ENCODE data around the gene HID1. TPM values are rescaled to one million over a fixed set of nuclear protein-coding genes. Genes with fewer than 3 reads are reported as not detected.
"Not testable (repeated sequence)": the region's sequence is repeated elsewhere in the genome, so short reads cannot be mapped to it uniquely, and the experiment has no call there.

The HID1 gene, protein sequence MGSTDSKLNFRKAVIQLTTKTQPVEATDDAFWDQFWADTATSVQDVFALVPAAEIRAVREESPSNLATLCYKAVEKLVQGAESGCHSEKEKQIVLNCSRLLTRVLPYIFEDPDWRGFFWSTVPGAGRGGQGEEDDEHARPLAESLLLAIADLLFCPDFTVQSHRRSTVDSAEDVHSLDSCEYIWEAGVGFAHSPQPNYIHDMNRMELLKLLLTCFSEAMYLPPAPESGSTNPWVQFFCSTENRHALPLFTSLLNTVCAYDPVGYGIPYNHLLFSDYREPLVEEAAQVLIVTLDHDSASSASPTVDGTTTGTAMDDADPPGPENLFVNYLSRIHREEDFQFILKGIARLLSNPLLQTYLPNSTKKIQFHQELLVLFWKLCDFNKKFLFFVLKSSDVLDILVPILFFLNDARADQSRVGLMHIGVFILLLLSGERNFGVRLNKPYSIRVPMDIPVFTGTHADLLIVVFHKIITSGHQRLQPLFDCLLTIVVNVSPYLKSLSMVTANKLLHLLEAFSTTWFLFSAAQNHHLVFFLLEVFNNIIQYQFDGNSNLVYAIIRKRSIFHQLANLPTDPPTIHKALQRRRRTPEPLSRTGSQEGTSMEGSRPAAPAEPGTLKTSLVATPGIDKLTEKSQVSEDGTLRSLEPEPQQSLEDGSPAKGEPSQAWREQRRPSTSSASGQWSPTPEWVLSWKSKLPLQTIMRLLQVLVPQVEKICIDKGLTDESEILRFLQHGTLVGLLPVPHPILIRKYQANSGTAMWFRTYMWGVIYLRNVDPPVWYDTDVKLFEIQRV
- 23.1 and 30.6 TPM in 2 replicates for total RNA-seq

DNA sequence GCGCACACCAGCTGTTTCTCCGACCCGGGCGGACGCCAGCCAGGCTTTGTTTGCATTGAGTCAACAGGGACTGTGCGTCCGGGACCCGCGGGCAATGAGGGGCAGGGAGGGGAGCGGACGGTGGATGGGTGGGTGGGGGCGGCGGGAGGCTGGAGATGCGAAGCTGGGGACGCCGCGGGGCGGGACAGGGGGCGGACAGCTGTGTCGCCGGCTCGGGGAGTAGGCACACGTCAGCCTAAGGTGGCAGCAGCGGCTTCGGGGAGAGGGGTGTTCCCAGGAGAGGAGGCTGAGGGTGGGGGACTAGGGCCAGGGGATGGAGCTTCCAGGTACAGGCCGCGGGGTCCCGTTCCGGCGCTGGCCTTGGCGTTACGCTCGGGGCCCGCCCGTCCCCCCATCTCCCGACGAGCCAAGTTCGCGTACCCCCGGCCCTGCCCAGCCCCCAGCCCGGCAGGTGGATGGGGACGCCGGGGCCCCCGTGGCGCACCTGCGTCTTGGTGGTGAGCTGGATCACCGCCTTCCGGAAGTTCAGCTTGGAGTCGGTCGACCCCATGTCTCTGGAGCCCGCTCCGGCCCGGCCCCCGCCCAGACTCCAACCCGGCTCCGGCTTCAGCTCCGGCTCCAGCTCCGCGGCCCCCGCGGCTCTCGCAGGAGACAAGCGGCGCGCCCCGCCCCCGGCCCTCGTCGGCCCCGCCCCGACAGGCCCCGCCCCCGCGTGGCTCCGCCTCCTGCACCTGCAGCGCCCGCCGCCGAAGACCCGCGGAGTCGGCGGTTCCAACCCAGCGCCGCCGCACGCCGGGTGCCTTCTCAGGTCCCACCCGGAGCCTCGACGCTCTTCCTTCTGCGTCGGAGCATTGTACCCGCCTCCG, at the start of gene HID1:
TSS of gene HID1 (minus strand) at position 653 of the 866 bp plus-strand sequence. CDS start at position 550, 103 bp downstream.
- DNase-seq (ENCODE audit: extremely low read depth, low read depth, low spot score): no peak

DNA sequence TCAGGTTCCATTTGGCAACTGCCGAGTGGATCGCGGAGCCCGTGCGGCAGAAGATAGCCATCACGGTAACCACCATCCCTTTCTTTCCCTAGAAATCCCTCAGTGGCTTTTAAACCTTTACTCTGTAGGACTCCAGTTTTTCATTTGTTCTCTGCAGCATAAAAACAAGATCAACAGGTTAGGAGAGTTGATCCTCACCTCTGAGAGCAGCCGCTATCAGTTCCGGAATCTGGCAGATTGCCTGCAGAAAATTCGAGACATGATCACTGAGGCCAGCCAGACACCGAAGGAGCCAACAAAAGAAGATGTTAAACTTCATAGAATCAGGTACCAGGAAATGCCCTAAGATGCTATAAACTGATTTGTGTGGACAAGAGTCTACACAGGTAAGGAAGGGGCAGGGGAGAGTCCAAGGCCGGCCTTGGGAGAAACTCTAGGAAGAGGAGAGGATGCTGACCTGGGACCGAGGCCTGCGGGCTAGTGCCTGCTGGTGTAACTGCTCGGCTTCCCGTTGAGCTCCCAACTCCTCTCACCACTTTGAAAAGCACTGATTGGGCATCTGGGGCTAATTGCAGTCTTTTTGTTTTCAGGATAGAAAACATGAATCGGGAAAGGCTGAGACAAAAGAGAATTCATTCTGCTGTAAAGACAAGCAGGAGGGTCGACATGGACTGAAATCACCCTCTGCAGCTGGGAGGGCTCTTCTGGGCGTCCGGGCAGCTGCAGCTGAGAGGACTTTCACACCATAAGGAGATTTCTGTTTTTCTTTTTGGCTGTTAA, 48.0 kb upstream of the HID1 start:
- DNase-seq (ENCODE audit: extremely low read depth, low read depth, low spot score): no peak

DNA sequence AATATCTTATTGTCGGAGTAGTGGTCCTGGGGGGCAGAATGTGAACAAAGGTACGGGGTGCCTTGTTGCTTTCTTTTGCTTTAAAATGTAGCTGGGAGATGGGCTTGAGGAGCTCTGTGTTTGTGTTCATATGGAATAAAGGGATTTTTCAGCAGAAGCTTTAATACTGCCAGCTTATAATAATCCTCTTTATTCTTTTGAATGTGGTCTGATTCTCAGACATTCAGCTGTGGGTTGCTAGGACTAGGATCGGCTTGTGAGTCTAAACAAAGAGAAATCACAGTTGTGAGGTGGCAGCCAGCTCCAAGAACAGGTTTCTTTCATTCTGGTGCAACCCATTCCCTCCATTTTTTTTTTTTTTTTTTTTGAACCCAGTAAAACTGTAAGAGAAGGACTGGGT, 47.2 kb upstream of the HID1 start:
- DNase-seq (ENCODE audit: extremely low read depth, low read depth, low spot score): no peak

DNA sequence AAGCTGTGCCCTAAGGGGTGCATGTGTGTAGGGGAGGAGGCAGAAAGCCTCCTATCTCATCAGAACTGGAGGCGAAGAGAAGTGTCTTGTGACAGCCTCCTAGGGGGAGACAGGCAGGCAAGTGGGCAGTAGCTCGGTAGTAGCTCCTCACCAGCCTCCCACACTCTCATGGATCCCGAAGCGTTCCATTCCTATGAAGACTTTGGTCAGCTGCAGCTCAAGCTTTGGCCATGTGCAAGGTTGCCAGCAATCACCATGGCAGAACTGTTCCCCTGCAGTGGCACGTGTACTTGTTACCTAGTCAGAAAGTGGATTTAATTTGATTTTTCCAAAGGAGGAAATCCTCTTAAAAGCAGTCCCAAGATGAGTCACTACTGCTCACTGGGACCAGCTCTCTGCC, 46.6 kb upstream of the HID1 start:
- DNase-seq (ENCODE audit: extremely low read depth, low read depth, low spot score): no peak

DNA sequence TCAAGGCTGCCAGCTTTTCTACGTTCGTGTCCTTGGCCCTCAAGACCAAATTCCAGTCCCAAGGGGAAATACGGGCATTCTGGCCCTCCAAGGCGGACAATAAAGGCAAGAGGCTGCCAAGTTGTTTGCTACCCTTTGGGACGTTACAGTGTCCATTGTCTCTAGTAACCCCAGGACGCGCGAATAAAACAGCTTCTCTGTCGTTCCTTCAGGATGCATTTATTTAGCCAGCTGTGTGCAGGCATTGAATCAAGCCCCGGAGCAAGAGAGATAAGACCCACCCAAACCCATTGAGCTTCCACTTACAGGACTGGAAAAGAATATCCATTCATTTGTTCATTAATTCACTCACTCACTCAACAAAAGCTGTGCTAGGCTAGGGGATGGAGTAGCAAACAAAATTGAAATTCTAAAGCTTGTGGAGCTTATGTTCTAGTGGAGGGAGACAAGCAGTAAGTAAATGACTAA, 40.6 kb upstream of the HID1 start:
- DNase-seq (ENCODE audit: extremely low read depth, low read depth, low spot score): no peak

DNA sequence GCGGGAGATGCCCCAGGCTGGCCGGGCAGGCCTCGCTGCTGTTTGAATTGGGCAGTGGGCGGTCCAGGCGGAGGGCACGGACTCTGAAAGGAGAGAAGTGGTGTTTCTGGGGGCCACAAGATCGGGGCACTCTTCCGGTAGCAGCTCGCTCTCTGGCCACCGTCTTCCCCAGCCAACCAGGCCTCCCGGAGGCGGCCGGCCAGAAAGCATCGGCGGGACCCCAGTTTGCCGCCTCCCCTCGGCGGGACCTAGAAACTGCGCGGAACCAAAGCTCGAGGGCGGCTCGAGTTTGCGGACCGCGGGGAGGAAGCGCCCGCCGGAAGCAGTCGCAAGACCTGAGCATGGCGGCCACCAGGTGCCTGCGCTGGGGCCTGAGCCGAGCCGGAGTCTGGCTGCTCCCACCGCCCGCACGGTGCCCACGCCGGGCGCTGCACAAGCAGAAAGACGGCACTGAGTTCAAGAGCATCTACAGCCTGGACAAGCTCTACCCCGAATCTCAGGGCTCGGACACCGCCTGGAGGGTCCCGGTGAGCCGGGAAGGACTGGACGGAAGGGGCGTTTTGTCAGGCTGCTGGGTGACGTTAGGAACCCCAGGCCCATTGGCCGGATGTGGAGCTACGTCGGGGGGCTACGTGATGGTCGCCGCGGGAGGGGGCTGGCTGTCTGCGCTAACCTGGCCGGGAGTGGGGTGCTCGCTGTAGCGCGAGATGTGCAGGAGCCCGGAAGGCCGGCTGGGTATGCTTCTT, 40.0 kb upstream of the HID1 start, which contains the start of gene MRPL58:
TSS of gene MRPL58 (plus strand) at position 325 of the 746 bp plus-strand sequence. CDS start at position 342, 17 bp downstream.
- no peak for DNase-seq (ENCODE audit: extremely low read depth, low read depth, low spot score)

DNA sequence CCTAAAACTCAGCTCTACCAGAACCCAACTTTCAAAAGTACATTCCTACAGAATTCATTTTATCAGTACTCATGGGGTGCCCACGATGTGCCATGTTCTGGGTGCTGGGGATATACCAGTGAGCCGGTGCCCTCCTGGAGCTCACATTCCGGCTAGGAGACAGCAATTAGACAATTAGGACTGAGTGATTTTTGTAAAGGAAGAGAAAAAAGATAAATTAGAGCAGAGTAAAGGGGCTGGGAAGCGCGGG, 39.5 kb upstream of the HID1 start:
- no peak for DNase-seq (ENCODE audit: extremely low read depth, low read depth, low spot score)

DNA sequence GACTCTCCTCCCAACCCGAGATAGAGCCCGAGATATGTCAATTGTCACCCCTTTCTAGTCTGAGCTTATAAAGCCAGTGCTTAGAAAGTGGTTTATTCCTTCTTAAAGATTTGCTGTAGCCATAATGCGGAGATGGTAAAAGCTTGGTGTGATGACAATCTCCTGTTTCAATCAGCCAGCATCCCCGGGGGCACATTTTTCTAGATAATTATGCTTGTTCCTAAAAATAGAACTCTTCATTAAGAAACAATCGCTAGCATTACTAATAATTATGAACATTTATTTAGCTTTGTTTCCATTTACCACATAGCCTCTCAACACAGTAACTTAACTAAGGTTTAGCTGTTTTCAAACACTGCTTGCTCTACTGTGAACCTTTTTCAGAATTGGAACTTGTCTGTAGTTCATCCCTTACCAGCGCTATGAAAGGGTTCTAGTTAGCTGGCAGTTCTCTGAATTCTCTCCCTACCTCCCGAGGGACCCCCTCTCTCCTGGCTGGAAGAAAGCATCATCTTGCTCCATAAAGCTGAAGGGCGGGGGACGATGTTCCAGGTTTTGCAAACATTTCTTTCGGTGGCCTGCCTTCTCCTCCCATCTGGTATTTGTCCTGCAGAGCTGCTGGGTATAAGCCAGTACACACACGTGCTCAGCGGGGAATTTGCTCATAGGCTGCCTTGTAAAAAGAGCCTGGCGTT, 39.0 kb upstream of the HID1 start:
- DNase-seq (ENCODE audit: extremely low read depth, low read depth, low spot score): no peak

DNA sequence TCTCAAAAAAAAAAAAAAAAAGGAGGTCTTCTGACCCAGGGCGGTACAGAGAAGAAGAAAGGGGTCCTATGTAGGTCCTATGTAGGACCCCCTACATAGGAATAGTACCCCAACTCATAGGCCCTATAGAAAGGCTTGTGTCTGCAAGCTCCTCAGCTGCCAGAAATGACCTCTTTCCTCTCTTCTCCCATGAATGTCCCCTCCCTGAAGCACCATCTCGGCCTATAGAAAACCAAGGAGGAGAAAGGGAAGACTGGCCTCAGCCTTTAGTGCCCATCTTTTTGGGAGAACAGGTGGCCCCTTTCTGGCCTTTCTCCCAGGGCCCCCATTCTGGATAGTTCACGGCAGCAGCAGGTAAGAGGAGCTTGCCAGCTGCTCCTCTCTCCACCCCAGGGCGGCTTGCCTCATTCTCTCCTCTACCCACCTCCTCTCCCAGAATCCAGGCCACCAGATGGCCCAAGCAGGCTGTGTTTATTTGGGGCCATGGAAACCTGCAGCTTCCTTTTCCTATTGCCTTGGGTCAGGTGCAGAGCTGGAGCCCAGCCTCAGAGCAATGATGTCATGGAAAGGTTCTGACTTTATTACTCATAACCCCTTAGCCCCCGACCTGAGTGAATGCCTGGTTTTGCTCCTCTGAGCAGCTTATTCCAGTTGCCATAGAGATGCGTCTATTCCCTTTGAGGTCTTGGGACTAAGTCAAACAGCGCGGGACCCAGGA, 38.3 kb upstream of the HID1 start:
- DNase-seq (ENCODE audit: extremely low read depth, low read depth, low spot score): no peak

DNA sequence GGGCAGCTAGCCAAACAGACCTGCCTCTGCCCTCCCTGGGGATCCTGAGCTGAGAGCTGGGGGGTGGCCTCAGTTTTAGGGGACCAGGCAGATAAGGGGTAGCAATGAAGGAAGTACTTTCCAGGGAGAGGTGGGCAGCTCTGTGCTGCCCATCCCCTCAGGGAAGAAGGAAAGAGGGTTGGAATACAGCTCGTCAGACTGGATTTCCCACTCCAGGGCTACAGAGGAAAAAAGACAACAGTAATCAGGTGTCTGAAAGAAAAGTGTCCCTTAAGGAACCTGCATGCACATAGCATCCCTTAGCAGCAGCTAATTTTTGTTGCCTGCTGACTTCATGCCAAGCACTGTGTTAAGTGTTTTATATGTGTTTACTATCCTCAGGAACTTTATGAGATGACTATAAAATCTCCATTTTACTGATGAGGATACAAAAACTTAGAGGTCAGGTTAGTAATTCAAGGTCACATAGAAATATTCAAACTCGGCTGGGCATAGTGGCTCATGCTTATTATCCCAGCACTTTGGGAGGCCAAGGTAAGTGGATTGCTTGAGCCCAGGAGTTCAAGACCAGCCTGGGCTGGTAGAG, 36.7 kb upstream of the HID1 start:
- DNase-seq (ENCODE audit: extremely low read depth, low read depth, low spot score): no peak

DNA sequence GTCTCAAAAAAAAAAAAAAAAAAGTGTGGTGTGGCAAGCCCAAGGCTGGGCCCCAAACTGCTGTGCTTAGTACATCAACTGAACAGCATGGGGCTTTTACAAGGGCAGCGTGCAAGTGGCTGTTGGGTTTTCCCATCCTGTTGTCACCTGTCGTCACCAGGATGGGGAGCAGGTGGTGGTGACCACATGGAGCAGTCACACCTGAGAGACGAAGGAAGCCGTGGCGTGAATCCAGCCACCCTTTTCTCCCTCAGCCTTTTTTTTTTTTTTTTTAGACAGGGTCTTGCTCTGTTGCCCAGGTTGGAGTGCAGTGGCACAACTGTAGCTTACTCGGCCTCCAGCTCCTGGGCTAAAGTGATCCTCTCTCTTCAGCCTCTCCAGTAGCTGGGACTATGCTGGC, 35.8 kb upstream of the HID1 start:
- no peak for DNase-seq (ENCODE audit: extremely low read depth, low read depth, low spot score)

DNA sequence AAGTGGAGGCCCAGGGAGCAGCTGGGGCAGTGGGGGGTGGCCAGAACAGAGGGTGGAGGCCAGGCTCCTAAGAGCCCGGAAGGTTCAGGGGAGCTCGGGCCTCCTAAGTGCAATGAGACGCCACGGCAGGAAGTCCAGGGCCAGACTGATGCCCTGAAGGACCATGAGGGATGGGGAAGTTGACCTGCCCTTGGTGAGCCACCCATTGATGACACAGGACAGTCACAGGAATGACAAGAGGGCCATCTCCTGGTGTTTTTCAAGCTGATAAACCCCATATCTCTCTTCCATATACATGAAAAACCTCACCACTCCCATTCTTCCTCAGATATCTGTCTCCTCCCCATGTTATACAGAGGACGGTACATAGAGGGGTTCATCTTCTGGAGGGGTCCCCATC, 34.1 kb upstream of the HID1 start:
- DNase-seq (ENCODE audit: extremely low read depth, low read depth, low spot score): no peak

DNA sequence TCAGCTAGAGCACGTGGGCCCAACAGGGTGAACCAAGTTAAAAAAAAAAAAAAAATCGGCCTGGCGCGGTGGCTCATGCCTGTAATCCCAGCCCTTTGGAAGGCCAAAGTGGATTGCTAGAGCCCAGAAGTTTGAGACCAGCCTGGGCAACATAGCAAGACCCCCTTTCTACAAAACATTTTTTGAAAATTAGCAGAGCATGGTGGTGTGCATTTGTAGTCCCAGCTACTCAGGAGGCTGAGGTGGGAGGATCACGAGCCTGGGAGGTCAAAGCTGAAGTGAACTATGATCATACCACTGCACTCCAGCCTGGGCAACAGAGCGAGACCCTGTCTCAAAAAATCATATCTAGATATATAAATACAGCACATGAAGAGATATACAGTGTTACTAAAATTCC, 33.5 kb upstream of the HID1 start:
- not testable (repeated sequence) for DNase-seq (ENCODE audit: extremely low read depth, low read depth, low spot score)

DNA sequence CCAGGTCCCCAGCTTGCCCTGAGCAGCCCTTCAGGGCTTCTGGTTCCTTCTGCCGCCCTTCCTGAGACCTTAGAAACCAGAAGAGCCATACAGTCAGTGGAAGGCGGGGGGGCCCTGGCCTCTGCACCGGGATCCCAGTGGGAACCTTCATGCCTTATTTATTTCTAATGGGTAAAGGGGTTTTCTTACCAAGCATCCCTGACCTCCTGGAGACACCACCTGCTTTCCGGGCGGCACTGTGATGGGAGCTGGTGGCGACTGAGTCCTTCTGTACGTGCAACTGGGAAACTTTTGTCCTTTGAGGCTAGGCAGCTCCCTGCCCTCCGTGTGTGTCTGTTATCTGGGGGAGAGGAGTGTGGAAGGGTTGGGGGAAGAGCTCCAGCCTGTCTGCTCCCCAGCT, 32.7 kb upstream of the HID1 start:
- DNase-seq (ENCODE audit: extremely low read depth, low read depth, low spot score): no peak

DNA sequence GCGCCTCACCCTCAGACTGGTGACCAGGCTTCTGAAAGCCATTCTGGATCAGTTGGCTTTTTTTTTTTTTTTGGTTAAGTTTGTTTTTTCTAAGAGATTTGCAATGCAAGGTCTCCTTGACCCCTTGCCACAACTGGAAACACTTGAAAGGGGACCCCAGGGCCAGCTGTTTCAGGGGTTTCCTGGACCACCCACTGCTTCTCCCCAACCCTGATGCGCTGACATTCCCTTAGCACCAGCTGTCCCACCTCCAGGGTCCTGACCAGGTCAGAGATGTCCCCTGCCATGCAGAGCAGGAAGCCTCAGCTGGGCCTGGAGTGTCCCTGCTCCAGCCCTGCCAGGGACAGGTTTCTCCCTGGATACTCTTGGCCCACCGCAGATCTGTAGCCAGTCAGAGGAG, 31.8 kb upstream of the HID1 start:
- no peak for DNase-seq (ENCODE audit: extremely low read depth, low read depth, low spot score)

DNA sequence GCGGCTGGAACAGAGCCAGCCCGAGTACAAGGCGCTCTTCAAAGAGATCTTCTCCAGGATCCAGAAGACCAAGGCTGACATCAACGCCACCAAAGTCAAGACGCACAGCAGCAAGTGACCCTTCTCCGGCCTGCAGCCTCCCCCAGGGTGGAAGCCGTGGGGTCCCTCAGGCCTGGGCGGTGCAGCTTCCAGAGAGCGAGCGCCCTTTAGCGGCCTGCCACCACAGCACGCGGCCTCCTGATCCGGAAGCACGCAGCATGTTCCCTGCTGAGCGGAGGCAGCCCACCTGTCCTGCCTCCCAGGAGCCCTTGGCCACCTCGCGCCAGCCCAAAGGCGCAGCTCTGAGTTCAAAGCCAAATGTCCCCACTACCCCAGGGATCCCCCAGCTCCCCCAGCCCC, 31.4 kb upstream of the HID1 start:
- no peak for DNase-seq (ENCODE audit: extremely low read depth, low read depth, low spot score)

DNA sequence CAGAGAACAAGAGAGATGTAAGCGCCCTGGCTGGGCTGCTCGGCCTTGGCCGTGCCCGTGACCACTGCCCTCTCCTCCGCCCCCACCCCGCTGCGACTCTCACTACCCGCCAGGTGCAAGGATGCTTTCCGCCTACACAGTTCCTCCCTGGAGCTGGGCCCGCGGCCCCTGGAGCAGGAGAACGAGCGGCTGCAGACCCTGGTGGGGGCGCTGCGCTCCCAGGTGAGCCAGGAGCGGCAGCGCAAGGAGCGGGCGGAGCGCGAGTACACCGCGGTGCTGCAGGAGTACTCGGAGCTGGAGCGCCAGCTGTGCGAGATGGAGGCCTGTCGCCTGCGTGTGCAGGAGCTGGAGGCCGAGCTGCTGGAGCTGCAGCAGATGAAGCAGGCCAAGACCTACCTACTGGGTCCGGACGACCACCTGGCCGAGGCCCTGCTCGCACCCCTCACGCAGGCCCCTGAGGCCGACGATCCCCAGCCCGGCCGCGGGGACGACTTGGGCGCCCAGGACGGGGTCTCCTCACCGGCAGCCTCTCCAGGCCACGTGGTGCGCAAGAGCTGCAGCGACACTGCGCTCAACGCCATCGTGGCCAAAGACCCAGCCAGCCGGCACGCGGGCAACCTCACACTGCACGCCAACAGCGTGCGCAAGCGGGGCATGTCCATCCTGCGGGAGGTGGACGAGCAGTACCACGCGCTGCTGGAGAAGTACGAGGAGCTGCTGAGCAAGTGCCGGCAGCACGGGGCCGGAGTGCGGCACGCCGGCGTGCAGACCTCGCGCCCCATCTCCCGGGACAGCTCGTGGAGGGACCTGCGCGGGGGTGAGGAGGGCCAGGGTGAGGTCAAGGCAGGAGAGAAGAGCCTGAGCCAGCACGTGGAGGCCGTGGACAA, 30.8 kb upstream of the HID1 start:
- no peak for DNase-seq (ENCODE audit: extremely low read depth, low read depth, low spot score)
